RKO (cell line): ENCODE data around the gene SLC44A5.
"Not testable (repeated sequence)": the region's sequence is repeated elsewhere in the genome, so short reads cannot be mapped to it uniquely, and the experiment has no call there.

Experiments
- DNase-seq: peaks from one replicate; pipeline ENCODE4 v3.0.0-alpha.2; 2016; ENCODE audit warnings: low spot score

Gene SLC44A5

DNA sequence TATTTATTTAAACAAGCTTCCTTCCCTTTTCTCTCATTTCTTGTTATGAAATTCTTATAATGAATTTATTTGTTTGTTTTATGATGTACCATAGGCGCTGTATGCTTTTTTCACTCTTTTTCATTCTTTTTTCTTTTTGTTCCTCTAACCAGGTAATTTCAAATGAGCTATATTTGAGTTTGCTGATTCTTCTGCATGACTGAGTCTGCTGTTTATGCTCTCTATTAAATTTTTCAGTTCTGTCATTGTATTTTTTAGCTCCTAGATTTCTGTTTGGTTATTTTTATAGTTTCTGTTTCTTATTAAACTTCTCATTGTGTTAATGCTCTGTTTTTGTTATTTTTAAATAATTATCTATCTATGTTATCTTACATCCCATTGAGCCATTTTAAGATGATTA is 244.3 kb downstream of the SLC44A5 start:
- no peak for DNase-seq

DNA sequence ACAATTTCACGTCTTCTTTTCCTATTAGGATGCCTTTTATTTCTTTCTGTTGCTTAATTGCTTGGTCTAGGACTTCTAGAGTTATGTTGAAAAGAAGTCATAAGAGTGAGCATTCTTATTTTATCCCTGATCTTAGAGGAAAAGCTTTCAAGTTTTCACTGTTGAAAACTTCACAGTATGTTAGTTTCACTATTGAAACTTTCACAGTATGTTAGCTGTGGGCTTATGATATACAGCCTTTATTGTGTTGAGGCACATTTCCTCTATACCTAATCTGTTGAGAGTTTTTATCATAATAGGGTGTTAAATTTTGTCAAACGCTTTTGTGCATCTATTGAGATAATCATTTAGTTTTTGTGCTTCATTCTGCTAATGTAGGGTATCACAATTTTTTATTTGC is 249.7 kb downstream of the SLC44A5 start:
- DNase-seq, result no peak

DNA sequence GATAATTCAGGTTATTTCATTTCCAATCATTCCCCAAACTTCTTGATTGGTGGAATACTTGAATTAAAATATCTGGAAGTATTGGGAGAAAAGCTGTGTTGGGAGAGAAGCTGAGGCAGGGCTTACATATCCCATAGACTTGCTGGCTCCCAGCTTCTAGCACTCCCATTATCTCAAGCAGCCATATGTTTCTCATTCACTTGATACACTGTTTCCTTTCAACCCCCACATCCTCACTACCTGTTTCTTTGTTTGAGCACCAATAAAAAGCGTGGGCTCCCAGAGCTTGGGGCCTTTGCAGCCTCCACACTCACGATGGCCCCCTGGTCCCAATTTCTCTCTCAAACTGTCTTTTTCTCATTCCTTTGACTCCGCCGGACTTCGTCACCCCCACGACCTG is 256.6 kb downstream of the SLC44A5 start:
- not testable (repeated sequence) for DNase-seq

DNA sequence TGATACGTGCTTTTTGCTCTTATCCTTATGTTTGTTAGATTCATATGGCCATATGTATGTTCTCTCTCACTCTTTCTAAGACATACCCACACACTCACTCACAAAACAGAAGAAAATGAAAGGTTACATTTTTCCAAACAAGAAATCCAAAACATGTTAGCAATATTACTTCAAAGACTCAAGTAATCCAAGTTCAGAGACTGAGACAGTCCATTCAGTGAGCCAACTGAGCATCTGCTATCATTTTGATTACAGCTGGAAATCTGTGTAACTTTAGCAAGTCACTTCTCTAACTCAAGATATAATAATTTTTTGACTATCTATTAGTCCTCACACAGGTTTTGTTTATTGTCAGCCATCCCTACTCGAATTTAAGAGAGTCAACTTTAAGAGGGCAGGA is 257.9 kb downstream of the SLC44A5 start:
- DNase-seq, result no peak

DNA sequence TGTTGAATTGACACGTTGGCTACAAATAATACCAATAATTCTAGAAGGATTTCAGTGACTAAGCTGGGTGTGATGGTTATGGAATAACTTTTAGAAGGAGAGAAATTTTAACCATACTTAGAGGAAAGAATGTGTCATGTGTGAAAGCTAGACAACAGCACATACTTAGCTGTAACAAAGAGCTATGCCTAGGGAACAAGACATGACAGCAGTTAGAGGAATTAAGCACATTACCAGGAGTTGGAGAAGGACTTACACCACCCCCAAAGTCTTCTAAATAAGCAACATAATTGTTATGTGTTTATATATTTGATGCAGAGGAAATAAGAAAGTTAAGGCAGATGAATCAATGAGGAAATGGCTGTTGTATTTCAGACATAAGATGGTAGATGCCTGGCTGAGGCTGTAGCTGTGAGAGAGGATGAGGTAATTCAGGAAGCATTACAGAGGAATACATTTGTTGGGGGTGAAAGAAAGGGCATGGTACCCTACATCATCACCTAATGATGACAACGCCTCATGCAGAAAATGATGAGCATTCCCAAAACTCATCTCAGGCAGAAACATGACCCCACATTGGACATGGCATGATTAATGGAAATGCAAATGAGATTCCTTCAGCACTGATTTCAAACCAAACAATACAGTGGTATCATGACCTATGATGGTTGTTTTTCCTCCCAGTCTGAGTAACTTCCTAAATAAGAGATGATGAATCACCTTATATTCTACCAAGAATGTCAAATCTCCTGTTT is 265.2 kb downstream of the SLC44A5 start:
- DNase-seq, result peak; percentile 18

DNA sequence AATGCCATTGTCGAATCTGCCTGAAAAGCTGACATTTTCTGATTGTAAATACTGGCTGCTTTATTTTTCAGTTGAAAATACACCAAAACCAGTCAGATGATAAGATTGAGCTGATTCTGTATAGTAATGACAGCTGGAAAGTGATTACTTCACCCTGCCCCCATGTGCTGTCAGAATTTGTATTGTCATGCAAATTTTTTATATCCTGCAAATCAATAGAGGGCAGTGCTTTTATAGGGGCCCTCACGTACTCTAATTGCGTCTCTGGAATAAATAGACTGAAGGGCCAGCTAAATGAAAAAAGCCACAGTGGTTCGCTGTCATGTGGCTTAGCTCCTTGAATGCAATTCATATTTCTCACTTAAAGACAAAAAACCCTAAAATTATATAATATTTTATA is 268.1 kb downstream of the SLC44A5 start:
- no peak for DNase-seq

DNA sequence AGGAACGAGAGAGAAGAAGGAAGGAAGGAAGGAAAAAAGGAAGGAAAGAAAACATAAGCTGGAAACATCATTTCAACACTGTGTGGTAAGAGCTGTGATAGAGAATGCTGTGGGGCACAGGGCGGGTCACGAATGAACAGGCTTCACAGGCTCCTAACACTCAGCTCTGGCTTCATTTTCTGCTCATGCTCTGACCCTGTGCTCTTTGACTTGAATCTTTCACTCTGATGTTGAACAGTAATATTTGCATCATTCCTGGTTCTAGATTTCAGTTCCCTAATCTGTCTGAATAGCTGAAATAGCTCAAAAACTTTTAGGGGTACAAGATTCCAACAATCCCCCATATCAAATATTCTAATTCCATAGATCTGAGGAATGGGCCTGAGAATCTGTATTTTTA is 269.4 kb downstream of the SLC44A5 start:
- DNase-seq, result no peak

DNA sequence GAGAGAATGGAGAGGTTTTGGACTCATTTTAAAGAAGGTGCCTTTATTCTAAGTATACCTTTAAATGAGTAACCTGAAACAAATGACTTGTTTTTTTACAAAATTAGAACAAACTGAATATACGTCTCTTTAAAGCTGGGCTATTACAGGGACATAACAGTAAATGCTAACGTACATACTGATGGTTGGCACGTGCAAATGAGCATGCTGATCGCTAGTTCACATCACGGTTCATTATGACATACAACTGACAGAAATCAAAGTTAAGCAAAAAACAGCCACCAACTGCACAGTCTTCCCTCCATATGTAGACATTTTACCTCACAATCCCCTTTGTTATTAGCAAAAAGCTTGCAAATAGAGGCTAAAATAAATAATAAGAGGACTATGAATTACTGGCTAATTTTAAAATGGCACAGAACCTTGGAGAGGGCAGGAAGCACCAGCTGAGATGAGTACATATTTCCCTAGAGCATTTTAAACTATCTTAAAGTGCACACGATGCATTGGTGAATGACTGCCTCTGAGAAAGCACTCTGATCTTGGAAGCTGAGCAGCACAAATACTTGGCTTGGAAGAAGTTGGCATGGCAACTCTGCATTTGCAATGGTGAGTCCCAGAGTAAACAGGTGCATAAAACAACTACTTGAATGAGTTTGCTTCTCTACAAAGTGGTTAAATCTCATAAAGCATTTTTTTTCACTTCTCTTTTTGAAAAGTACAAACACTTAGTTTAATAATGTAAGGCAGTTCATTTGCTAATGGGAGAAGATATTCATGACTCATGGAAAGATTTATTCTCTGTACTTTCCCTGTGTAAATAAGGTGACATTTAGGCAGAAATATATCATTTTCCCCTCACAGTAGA is 272.1 kb downstream of the SLC44A5 start:
- DNase-seq, result no peak

DNA sequence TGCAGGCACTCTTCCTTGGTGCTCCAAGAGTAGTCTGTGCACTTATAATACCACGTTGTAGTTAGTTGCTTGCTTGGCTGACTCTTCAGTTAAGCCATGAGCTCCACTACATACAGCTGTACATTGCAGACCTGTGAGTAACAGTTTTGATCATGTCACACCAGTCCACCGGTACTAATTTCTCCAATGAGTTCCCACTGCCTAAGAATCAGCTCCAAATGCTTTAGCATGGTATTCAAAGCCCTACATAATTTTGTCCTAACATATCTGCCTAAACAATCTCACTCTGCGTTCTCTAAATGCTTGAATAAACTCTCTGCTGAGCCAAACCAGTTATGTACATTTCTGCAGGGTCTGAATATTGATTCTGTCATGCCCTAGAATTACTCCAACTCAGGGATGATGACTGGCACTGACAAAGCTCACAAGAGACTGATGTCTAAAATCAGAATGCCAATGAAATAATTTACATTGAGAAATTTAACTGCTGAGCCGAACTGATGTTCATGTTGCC is 276.0 kb downstream of the SLC44A5 start:
- DNase-seq, result no peak

DNA sequence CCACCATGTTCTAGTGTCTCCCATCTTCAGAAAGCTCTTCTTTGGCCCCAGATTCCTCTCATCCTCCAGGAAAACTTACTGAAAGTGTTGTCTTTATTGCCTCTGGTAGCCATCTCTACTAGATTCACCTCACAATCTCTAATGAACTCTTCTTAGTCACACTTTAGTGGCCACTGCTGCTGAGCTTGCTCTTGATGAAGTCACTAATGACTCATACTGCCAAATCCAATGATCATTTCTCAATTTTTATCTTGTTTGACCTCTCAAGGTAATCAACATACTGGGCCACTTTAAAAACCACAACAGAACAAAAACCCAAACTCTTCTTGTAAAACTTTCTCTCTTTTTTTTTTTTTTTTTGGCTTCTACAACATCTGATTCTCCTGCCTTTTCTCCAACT is 280.3 kb downstream of the SLC44A5 start:
- peak; percentile 12 for DNase-seq

DNA sequence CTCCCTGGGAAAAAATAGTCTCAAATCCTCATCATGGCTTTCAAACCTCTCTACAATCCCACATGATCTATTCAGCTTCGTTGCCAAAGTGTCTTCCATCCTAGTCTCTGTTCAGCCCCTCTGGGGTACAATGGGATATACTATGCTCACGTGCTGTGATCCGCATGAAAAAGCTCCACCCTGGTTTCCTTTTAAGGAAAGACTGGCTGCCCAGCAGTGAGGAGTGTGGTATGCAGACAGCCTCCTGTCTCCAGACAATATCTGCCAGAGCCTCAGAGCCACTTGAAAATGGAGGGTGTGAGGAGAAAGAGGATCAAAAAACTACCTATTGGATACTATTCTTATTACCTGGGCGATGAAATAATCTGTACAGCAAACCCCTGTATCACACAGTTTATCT is 282.2 kb downstream of the SLC44A5 start:
- no peak for DNase-seq

DNA sequence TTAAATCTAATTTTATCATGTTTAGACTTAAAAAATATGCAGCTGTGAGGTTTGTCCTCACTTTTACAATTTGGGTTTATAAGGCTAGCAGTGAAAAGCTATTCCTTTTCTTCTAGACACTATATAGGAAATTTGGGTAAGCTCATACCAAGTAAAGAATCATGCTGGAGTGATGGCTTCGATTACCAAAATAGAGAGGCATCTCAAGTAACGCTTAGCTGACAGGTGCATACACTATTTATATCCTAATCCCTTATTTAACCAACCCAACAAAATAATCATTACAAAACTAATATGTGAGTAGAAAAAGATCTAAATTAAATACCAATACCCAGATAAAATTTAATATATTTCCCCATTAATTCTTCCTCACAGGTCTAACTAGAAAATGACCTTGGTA is 283.5 kb downstream of the SLC44A5 start:
- DNase-seq, result no peak

DNA sequence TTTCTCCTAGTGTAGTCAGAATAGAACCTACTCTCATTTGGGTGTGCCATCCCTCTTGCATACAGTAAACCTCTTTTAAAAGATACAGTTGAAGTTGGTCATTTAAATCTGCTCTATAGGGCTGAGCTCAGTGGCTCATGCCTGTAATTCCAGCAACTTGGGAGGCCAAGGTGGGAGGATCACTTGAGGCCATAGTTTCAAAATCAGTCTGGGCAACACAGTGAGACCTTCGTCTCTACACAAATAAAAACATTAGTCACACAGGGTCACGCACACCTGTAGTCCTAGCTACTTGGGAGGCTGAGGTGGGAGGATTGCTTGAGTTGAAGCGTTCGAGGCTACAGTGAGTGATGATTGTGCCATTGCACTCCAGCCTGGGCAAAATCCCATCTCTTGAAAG is 292.9 kb downstream of the SLC44A5 start:
- no peak for DNase-seq

DNA sequence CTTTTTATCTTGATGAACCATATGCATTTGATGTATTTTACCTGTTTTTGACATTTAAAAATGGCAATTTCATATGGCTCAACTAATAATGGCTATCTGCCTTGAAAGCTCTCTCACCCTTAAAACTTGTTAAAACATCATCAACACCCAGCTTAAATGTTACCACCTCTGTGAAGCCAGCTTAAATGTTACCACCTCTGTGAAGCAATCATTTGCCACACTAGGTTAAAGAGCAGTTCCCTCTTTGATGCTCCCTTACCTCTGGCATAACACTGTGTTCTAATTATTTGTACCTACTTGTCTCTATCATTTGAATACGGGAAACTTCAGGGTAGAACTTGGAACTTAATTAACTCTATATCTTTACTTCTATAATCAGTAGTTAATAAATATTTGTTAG is 294.7 kb downstream of the SLC44A5 start:
- DNase-seq, result no peak

DNA sequence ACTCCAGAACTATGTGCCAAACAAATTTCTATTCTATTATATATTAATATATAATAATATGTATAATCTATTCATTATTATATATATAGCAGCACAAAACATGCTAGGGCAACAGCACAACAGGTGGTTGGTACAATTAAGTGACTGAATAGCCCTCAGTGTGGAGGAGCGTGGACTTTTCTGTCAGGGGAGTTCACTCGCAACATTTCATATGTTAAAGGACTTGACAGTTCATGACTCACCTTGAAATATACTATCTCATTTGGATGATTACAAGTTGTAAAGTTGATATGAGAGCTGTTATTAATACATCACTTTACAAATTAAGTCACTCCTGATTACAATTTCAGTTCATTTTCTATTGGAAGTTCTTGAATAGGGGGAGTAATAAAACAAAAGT is 298.3 kb downstream of the SLC44A5 start:
- DNase-seq, result no peak

DNA sequence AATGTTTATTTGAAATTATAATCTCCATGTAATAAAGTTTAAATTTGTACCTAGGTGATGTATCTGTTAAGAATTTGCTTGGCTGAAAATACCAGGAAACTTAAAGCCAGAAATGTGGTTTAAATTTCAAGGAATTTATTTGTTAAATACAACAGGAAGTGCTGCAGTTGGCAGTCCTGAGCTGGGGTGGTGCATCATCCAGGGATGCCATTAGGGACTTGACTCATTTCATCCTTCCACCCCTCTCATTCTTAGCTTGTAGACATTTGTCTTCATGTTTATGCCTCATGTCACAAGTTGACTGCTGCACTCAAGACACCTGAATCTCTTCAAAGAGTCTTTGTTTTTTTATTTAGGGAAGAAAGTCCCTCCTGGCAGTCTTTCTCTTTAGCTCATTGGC is 300.8 kb downstream of the SLC44A5 start:
- DNase-seq, result peak; percentile 24

DNA sequence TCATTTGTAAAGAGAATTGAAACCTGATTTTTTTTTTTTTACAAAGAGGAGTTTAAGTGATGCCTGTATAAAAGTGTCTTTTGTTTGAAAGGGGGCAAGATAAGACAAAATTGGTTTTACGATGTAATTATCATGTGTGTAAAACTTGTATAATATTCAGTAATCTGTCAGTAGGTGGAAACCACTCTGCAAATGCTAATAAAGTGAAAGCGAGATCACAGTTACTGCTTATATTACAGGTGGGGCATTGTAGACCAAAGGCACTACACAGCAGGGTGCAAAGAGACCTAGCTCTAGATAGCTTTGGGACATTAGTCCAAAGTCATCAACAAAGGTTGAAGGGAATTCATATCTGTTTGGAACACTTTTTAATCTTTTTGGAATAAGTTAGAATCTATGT is 302.5 kb downstream of the SLC44A5 start:
- DNase-seq, result no peak

DNA sequence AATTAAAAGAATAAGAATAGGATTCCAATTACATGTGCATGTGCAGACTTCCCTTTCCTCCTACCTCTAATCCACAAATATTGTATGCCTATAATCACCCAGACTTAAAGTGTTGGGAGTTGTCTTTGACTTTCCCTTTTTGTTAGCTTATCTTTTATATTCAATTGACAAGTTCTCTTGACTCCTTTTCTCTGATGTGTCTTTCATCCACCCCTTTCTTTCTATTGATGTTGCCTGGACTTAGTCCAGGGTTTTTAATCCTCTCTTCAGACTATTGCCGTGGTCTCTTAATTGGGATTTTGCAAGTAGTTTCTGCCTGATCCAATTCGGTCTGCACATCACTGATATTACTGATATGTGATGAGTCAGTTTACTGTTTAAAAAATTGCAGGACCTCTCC is 305.9 kb downstream of the SLC44A5 start:
- no peak for DNase-seq

DNA sequence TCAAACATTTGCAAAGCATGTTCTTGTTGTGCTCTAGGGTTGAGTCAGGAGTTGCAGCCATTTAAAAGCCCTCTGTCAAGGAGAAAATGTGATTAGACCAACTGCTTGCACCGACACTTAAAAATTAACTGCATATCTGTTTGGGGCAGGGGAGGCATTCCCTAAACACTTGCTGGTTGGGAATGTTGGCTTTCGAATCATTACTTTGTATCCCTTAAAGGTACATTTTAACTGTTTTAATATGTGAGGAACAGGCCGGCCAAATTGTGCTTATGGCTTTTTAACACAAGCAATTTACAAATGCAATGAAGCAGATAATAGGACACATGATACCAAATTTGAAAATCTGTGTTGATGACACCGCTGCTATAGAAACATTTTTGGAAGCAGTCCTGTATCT is 317.6 kb downstream of the SLC44A5 start:
- DNase-seq, result no peak

DNA sequence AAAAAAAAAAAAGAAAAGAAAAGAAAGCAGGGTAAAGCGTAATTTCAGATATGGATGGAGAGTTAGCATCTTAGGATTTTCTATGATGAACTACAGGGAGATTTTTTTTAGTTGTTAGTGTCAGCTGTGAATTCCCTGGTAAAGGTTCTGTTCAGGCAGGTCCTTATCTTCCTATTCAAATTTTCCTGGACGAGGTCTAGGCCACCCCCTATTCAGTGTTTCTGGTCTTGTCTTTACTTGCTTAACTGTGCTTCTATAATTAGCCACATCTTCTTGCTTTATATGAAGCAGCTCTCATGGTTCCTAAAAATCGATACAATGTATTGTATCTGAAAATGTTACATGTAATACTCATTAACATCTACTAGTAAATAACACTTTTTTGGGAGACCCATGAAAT is 318.9 kb downstream of the SLC44A5 start:
- no peak for DNase-seq

DNA sequence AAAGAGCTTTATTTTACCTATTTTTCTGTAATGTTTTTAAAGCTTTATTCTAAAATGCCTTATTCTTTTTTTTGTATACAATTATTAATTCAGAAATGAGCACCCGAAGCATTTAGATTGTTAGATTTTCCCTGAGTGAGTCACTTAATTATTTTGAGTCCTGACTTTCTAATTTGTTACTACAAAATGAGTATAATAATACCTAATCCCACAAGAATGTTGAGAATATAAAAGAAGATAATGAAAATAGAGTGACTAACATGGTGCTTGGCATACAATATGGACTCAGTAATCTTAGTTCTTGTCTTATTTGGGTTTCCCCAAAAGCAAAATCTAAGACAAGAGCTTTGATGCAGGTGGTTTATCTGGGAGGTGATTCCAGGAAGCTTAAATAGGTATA is 334.5 kb downstream of the SLC44A5 start:
- no peak for DNase-seq

DNA sequence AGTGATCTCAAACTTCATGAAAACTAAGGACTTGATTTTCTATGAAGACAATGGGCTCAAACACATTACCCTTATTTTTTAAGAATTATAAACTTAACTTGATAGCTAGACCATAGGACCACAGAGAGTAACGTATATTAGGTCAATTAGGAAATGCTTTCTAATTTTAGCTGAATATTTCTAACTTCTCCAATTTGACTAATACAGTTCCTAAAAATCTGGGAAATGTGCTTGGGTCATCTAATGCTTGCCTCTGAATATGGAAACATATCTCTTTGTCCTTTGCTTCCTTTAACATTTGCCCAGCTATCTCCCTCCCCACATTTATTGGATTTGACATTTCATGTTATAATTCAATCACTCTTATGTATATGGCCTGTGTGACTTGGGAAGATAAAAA is 335.3 kb downstream of the SLC44A5 start:
- DNase-seq, result no peak

DNA sequence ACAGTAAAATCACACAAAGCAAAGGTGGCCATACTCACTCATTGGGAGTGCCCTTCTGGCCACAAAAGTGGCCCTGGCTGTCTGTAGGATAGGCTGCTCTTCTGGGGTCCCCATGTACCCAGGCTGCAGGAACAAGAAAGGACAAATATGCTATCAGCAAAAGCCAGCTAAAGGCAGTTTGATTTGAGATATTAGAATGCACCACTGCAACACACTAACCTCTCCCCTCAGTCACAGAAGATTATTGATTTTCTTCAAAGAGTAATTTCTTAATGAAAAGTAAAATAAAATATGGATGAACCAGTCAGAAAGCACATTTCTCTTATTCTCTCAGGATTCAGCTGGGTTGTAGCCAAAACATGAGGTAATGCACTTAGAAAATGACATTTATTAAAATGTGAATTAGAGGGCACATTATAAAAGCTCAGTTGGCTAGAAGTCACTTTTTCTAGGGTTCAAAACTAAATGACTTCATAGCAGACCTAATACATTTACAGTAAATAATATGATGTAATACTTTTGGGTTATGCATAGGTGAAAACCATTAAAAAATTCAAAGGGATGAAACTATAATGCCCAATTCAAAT is 335.9 kb downstream of the SLC44A5 start:
- DNase-seq, result no peak
